H1 (cell line): ENCODE results near the gene LDLRAD3.

ENCODE experiments used
- CHD2 ChIP-seq: IDR thresholded peaks from 2 replicates; pipeline ENCODE4 v1.6.1; 2012; ENCODE audit warnings: low read length, improper control_type of control experiment
- CTCF ChIP-seq, 3 experiments: IDR thresholded peaks; 1 replicate in 2 of 3; 2 replicates in 1 of 3; pipeline versions ENCODE4 v1.5.1 to v1.6.1; 2011; ENCODE audit warnings: low read length in 3 of 3, mild to moderate bottlenecking in 3 of 3, inconsistent platforms in 2 of 3, low read depth in 1 of 3, moderate library complexity in 1 of 3; ENCODE audit not compliant: insufficient read depth in 1 of 3; ENCODE audit errors: control extremely low read depth in 1 of 3
- E2F6 ChIP-seq: IDR thresholded peaks from 2 replicates; pipeline ENCODE4 v1.6.1; 2012; ENCODE audit warnings: inconsistent platforms
- GTF2F1 ChIP-seq: IDR thresholded peaks from 2 replicates; pipeline ENCODE4 v1.6.1; 2012; ENCODE audit warnings: low read depth, low read length, improper control_type of control experiment, borderline replicate concordance
- HDAC2 ChIP-seq, 2 experiments: fragments of 300-600 bp in 1 of 2; sonication (generic) in 1 of 2; IDR thresholded peaks; 2 replicates each; pipeline ENCODE4 v1.6.1; 2011 to 2012; ENCODE audit warnings: low read depth in 2 of 2, low read length in 2 of 2, mild to moderate bottlenecking in 2 of 2, moderate library complexity in 2 of 2, borderline replicate concordance in 1 of 2, inconsistent platforms in 1 of 2
- JUN ChIP-seq: IDR thresholded peaks from 2 replicates; pipeline ENCODE4 v1.6.1; 2011; ENCODE audit warnings: low read depth, mild to moderate bottlenecking, improper control_type of control experiment, low read length
- MAX ChIP-seq: IDR thresholded peaks from 2 replicates; pipeline ENCODE4 v1.6.1; 2012; ENCODE audit warnings: inconsistent platforms
- NANOG ChIP-seq: IDR thresholded peaks from 2 replicates; pipeline ENCODE4 v1.6.1; 2011; ENCODE audit warnings: low read length, low read depth, mild to moderate bottlenecking, inconsistent platforms; ENCODE audit not compliant: insufficient read depth, poor library complexity, severe bottlenecking
- PHF8 ChIP-seq: fragments of 200-600 bp; sonication (generic); conservative IDR thresholded peaks from 2 replicates; pipeline ENCODE4 v1.7.1; 2012; ENCODE audit warnings: low read depth, mild to moderate bottlenecking, inconsistent platforms, low read length, moderate library complexity
- POLR2A ChIP-seq, 2 experiments: IDR thresholded peaks; 1 replicate in 1 of 2; 2 replicates in 1 of 2; pipeline ENCODE4 v1.6.1; 2011; ENCODE audit warnings: low read depth in 2 of 2, low read length in 2 of 2, mild to moderate bottlenecking in 2 of 2; ENCODE audit errors: control extremely low read depth in 1 of 2
- POLR2AphosphoS5 ChIP-seq: IDR thresholded peaks from 2 replicates; pipeline ENCODE4 v1.6.1; 2011; ENCODE audit warnings: low read depth, low read length
- RAD21 ChIP-seq, 2 experiments: IDR thresholded peaks in 1 of 2; conservative IDR thresholded peaks in 1 of 2; 2 replicates each; pipeline ENCODE4 v1.6.1; 2011; ENCODE audit warnings: low read depth in 2 of 2, low read length in 2 of 2, improper control_type of control experiment in 1 of 2, inconsistent platforms in 1 of 2, mild to moderate bottlenecking in 1 of 2, moderate library complexity in 1 of 2
- TEAD4 ChIP-seq: IDR thresholded peaks from 2 replicates; pipeline ENCODE4 v1.6.1; 2012; ENCODE audit warnings: low read depth, low read length, inconsistent platforms, mixed read lengths

- TF ChIP-seq CTCF (IDR thresholded peaks at IDR 0.05; ENCODE audit: control extremely low read depth in 1 of 3, insufficient read depth in 1 of 3, low read depth in 1 of 3, low read length in 3 of 3): no peak
- no peak for TF ChIP-seq NANOG
- no peak for TF ChIP-seq RAD21 (IDR thresholded peaks at IDR 0.05 in 1 of 2, conservative IDR thresholded peaks at IDR 0.05 in 1 of 2; ENCODE audit: low read depth in 2 of 2, low read length in 2 of 2)
- TF ChIP-seq E2F6: no peak
- TF ChIP-seq MAX: no peak
- TF ChIP-seq CHD2: no peak
- TF ChIP-seq JUN: no peak
- no peak for TF ChIP-seq POLR2AphosphoS5
- TF ChIP-seq POLR2A (IDR thresholded peaks at IDR 0.05; ENCODE audit: control extremely low read depth in 1 of 2, low read depth in 2 of 2, low read length in 2 of 2): no peak
- no peak for TF ChIP-seq HDAC2 (IDR thresholded peaks at IDR 0.05; ENCODE audit: borderline replicate concordance in 1 of 2, low read depth in 2 of 2, low read length in 2 of 2)
- no peak for TF ChIP-seq GTF2F1
- TF ChIP-seq PHF8: no peak
- TF ChIP-seq TEAD4: no peak
Measured at GRCh38 chr11:36195496-36196354, 251.9 kb downstream of the LDLRAD3 start.
